RWPE2 (cell line): Measurements from ENCODE around the gene MYH7.

Source experiments
- ATAC-seq: fragments of 200-7000 bp; cut with Tn5 transposase; 3 replicates; pipeline ENCODE4 v1.9.1; 2021; ENCODE audit warnings: low read depth
- DNase-seq: peaks from one replicate; pipeline ENCODE4 v3.0.0-alpha.2; 2020; ENCODE audit warnings: low spot score
- H3K27ac ChIP-seq: fragments of 450-650 bp; 2 replicates; pipeline ENCODE4 v1.5.1; 2017; ENCODE audit warnings: mild to moderate bottlenecking; ENCODE audit not compliant: poor library complexity, severe bottlenecking
- H3K27me3 ChIP-seq: fragments of 250-450 bp; sonication (Bioruptor Pico); 2 replicates; pipeline ENCODE4 v1.5.1; 2021; ENCODE audit warnings: mild to moderate bottlenecking, moderate library complexity; ENCODE audit not compliant: insufficient read depth, poor library complexity, severe bottlenecking
- H3K36me3 ChIP-seq: fragments of 250-450 bp; sonication (Bioruptor Pico); 2 replicates; pipeline ENCODE4 v1.5.1; 2020; ENCODE audit warnings: low read depth, mild to moderate bottlenecking, moderate library complexity
- H3K4me1 ChIP-seq: fragments of 250-450 bp; sonication (Bioruptor Pico); 2 replicates; pipeline ENCODE4 v1.5.1; 2021; ENCODE audit warnings: mild to moderate bottlenecking, moderate library complexity; ENCODE audit not compliant: insufficient read depth, poor library complexity, severe bottlenecking
- H3K4me3 ChIP-seq: fragments of 250-450 bp; sonication (Bioruptor Pico); 2 replicates; pipeline ENCODE4 v1.5.1; 2021; ENCODE audit warnings: mild to moderate bottlenecking, moderate library complexity; ENCODE audit not compliant: severe bottlenecking
- H3K9me3 ChIP-seq: fragments of 250-450 bp; sonication (Bioruptor Pico); 2 replicates; pipeline ENCODE4 v1.5.1; 2021; ENCODE audit warnings: mild to moderate bottlenecking, moderate library complexity; ENCODE audit not compliant: severe bottlenecking
- TF ChIP-seq, protein P1 (sequence below): fragments of 450-650 bp; IDR thresholded peaks from one replicate; pipeline ENCODE4 v1.5.1; 2017; ENCODE audit warnings: mild to moderate bottlenecking, moderate library complexity; ENCODE audit not compliant: poor library complexity, severe bottlenecking

Gene MYH7

DNA sequence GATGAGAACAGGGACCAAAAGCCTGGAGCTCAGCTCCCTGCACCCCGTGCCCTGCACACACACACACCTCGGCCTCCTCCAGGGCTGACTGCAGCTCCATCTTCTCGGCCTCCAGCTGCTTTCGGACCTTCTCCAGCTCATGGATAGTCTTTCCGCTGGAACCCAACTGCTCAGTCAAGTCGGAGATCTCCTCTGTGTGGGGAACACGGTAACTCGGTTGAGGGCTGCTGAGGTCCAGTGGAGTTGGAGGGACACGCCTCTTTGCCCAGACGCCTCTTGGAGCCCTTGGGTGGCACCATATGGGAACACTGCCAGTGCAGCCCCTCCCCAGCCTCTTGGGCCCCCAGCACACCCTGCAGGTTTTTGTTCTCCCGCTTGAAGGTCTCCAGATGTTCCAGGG lies 18.7 kb downstream of the MYH7 start:
- DNase-seq (no peak), ATAC-seq (no peak)
- no peaks in the 10 kb centered on the region for H3K4me1 ChIP-seq
- no peaks in the 10 kb centered on the region for H3K27me3 ChIP-seq
- no peak overlapping the region for H3K4me3 ChIP-seq
- H3K36me3 ChIP-seq: no peaks in the 10 kb centered on the region
- no peak overlapping the region for H3K27ac ChIP-seq
- TF ChIP-seq, protein P1, sequence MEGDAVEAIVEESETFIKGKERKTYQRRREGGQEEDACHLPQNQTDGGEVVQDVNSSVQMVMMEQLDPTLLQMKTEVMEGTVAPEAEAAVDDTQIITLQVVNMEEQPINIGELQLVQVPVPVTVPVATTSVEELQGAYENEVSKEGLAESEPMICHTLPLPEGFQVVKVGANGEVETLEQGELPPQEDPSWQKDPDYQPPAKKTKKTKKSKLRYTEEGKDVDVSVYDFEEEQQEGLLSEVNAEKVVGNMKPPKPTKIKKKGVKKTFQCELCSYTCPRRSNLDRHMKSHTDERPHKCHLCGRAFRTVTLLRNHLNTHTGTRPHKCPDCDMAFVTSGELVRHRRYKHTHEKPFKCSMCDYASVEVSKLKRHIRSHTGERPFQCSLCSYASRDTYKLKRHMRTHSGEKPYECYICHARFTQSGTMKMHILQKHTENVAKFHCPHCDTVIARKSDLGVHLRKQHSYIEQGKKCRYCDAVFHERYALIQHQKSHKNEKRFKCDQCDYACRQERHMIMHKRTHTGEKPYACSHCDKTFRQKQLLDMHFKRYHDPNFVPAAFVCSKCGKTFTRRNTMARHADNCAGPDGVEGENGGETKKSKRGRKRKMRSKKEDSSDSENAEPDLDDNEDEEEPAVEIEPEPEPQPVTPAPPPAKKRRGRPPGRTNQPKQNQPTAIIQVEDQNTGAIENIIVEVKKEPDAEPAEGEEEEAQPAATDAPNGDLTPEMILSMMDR: no peak
- H3K9me3 ChIP-seq: no peaks in the 10 kb centered on the region

DNA sequence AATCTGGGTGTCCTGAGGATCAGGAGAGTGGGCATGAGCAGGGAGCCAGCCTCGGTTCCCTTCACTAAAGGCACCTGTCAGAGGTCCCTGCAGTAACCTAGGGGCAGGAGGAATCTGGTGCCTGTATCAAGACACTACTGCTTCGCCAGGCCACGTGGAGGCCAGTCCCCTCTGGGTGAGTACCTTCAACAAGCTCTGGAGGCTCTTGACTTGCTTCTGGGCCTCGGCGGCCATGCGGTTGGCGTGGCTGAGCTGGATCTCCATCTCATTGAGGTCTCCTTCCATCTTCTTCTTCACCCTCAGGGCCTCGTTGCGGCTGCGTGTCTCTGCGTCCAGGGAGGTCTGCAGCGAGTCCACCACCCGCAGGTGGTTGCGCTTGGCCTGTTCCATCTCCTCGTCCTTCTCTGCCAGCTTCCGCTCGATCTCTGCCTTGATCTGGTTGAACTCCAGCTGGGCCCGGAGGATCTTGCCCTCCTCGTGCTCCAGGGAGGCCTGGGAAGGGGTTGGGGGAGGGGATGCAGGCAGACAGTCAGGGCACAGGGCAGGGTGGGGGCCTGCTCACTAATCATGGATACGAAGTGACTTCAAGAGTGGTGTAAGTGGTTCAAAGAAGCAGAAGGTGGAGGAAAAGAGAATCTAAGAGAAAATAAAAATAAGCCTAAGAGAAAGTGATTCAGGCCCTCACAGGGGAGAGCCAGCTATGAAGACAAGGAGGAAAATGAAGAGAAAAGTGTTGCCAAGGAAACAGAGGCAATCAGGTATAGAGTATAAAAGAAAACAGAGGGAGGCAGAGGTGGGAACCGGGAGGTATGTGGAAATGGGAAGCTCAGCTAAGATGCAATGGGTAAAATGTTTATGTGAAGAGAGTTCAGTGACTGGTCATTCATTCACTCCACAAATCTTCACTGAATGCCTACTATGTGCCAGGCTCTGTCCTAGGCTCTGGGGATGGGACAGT lies 19.4 kb downstream of the MYH7 start:
- no peaks in the 10 kb centered on the region for H3K27me3 ChIP-seq

DNA sequence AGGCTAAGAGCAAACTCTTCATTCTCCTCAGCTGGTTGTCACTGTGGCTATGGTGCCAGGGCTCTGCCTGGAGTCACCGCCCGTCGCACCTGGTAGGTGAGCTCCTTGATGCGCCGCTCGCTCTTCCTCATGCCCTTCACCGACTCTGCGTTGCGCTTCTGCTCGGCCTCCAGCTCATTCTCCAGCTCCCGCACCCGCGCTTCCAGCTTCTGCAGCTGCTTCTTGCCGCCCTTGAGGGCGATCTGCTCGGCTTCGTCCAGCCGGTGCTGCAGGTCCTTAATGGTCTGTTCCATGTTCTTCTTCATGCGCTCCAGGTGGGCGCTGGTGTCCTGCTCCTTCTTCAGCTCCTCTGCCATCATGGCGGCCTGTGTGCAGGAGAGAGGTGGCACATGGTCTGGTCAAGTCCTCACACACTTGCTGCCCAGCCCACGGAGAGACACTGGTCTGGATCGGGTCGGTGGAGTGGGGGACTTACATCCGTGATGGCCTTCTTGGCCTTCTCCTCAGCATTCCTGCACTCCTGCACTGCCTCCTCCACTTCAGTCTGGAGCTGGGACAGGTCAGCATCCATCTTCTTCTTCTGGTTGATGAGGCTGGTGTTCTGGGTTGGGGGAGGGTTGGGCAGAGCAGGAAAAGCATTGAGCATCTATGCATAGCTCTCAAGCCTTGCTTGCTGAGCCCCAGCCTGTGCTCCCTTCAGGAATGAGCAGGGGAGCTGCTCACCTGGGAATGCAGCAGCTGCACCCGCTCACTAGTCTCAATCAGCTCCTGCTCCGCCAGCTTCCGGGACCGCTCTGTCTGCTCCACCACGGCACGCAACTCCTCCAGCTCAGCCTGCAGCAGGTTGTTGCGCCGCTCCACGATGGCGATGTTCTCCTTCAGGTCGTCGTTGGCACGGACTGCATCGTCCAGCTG lies 20.3 kb downstream of the MYH7 start:
- Histone ChIP-seq H3K4me3 (no peak overlapping the region), H3K4me1 (no peaks in the 10 kb centered on the region), H3K36me3 (no peaks in the 10 kb centered on the region), H3K9me3 (no peaks in the 10 kb centered on the region), H3K27ac (no peak overlapping the region), H3K27me3 (no peaks in the 10 kb centered on the region)
- ATAC-seq: no peak
- TF ChIP-seq, protein P1: no peak
- no peak for DNase-seq

More for the DNA sequence above, 19.4 kb downstream of the MYH7 start:
- no peak overlapping the region for H3K27ac ChIP-seq
- DNase-seq: no peak
- no peaks in the 10 kb centered on the region for H3K4me1 ChIP-seq
- TF ChIP-seq, protein P1: no peak
- no peak for ATAC-seq
- no peaks in the 10 kb centered on the region for H3K9me3 ChIP-seq
- no peaks in the 10 kb centered on the region for H3K36me3 ChIP-seq
- H3K4me3 ChIP-seq: no peak overlapping the region

DNA sequence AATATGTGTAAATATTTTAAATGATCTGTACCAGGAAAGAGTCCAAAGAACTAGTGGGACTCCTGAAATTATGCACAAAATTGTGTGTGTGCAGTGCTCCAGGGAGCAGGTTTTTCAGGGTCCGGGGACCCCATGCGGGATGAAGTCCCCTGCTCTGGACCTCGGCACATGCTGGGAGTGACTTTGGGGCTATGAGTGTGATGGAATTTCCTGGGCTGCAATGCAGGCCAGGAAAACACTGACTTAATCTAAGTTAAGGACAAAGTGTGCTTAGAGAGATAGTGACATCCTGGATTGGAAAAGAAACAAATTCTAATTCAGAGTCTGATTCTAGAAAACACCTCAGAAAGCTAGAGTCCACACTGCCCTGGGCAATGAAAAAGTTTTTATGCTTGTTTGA lies 21.2 kb downstream of the MYH7 start:
- Histone ChIP-seq H3K36me3 (no peaks in the 10 kb centered on the region), H3K27me3 (no peaks in the 10 kb centered on the region), H3K4me3 (no peak overlapping the region), H3K27ac (no peak overlapping the region), H3K9me3 (no peaks in the 10 kb centered on the region), H3K4me1 (no peaks in the 10 kb centered on the region)
- TF ChIP-seq, protein P1: no peak
- DNase-seq (no peak), ATAC-seq (no peak)
